ENCODE measurements around the gene AOPEP. TPM values are rescaled to one million over a fixed set of nuclear protein-coding genes. Genes with fewer than 3 reads are reported as not detected.

AOPEP gene
- total RNA-seq, 1 experiment from 2014 or later, result 15.0 TPM

DNA sequence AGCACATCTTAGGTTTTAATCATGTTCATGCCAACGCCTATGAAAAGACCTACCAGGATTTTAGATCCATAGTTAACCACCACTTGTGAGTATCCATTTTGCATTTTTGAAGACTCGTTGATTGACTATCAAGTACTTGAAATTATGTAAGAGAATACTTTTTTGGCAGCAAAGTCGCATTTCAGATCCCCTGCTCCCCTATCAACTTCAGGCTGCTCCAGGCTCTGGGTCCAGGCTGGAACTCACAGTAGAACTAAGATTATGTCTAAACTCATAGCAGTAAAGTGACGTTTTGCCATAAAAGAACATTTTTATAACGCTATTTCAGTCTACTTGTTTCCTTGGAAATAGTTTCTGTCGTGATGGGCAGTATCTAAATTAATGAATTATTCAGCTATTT, 323.3 kb downstream of the AOPEP start:
- Histone ChIP-seq H3K18ac (ENCODE audit: insufficient read length, low read depth, low read length) (no peak overlapping the region), H3K4me1 (ENCODE audit: insufficient read depth, low read length) (0 out of 2 replicates have a peak, but pooled peaks cover 2% of the 10 kb centered on the region), H2BK20ac (ENCODE audit: low read depth, low read length, poor library complexity, severe bottlenecking) (no peak overlapping the region), H4K20me1 (ENCODE audit: control insufficient read depth, insufficient read depth, insufficient read length) (no peaks in the 10 kb centered on the region), H3T11ph (ENCODE audit: low read length) (no peak overlapping the region), H2AFZ (ENCODE audit: low read length) (no peak overlapping the region), H3K79me1 (ENCODE audit: insufficient read depth, low read depth, low read length, poor library complexity, severe bottlenecking) (no peaks in the 10 kb centered on the region), H3K79me2 (ENCODE audit: insufficient read depth, low read length) (no peaks in the 10 kb centered on the region), H3K27ac (ENCODE audit: insufficient read length, low read depth, low read length) (no peak overlapping the region), H3K4ac (ENCODE audit: low read depth, low read length) (no peak overlapping the region), H2BK12ac (ENCODE audit: insufficient read length, low read depth, low read length) (no peak overlapping the region), H2BK15ac (ENCODE audit: low read depth, low read length) (no peak overlapping the region), H2BK120ac (ENCODE audit: low read depth, low read length, poor library complexity, severe bottlenecking) (no peak overlapping the region), H4K91ac (ENCODE audit: insufficient read length, low read depth, low read length) (no peak overlapping the region), H3K23me2 (ENCODE audit: insufficient read length, low read depth, low read length, poor library complexity, severe bottlenecking) (peaks cover 5% of the 10 kb centered on the region), H3K27me3 (ENCODE audit: insufficient read depth, low read length) (no peaks in the 10 kb centered on the region), H3K9ac (ENCODE audit: extremely low read depth, insufficient read length, low read length) (no peak overlapping the region), H4K8ac (replicated peaks; ENCODE audit: insufficient read length, low read depth, low read length) (no peak overlapping the region), H3K9me3 (ENCODE audit: control insufficient read depth, low read depth, low read length) (no peaks in the 10 kb centered on the region), H3K56ac (ENCODE audit: insufficient read length, low read depth, low read length) (no peak overlapping the region), H3K23ac (ENCODE audit: insufficient read length, low read depth, low read length) (no peak overlapping the region), H3K14ac (ENCODE audit: insufficient read depth, low read length) (no peak overlapping the region), H3K4me2 (ENCODE audit: insufficient read depth, insufficient read length, low read length) (no peak overlapping the region), H2BK5ac (ENCODE audit: insufficient read length, low read length) (no peak overlapping the region), H4K5ac (ENCODE audit: insufficient read length, low read depth, low read length) (no peak overlapping the region), H2AK5ac (ENCODE audit: insufficient read length, low read length) (no peak overlapping the region)
- no peak overlapping the region; a peak in 1 of 5 replicates for H3K4me3 Mint-ChIP-seq
- no CpG with 5 or more reads among the region's 6 CpGs for WGBS (ENCODE audit: extremely low coverage, insufficient read length, low lambda C conversion rate)
- no peaks in the 10 kb centered on the region for H3K9me3 Mint-ChIP-seq
- peaks cover 28 to 34% of the 10 kb centered on the region in 2 experiments for H3K4me1 Mint-ChIP-seq
- no peak overlapping the region for H3K27ac Mint-ChIP-seq
- TF ChIP-seq, protein P1, sequence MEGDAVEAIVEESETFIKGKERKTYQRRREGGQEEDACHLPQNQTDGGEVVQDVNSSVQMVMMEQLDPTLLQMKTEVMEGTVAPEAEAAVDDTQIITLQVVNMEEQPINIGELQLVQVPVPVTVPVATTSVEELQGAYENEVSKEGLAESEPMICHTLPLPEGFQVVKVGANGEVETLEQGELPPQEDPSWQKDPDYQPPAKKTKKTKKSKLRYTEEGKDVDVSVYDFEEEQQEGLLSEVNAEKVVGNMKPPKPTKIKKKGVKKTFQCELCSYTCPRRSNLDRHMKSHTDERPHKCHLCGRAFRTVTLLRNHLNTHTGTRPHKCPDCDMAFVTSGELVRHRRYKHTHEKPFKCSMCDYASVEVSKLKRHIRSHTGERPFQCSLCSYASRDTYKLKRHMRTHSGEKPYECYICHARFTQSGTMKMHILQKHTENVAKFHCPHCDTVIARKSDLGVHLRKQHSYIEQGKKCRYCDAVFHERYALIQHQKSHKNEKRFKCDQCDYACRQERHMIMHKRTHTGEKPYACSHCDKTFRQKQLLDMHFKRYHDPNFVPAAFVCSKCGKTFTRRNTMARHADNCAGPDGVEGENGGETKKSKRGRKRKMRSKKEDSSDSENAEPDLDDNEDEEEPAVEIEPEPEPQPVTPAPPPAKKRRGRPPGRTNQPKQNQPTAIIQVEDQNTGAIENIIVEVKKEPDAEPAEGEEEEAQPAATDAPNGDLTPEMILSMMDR (conservative IDR thresholded peaks at IDR 0.05), result no peak
- DNase-seq, result no peak
- no peaks in the 10 kb centered on the region for H3K36me3 Mint-ChIP-seq (ENCODE audit: insufficient read depth in 1 of 3, low read depth in 3 of 3)
- peaks cover 37% of the 10 kb centered on the region for H3K27me3 Mint-ChIP-seq (ENCODE audit: low read depth)
